CD4-positive, alpha-beta T cell (primary cell): ENCODE measurements around the gene RNF115. TPM values are rescaled to one million over a fixed set of nuclear protein-coding genes. Genes with fewer than 3 reads are reported as not detected.
A peak's percentile ranks its signal among the peaks of the same experiment; 100 is the strongest.
"Not testable (repeated sequence)": the region's sequence is repeated elsewhere in the genome, so short reads cannot be mapped to it uniquely, and the experiment has no call there.

Experiments
- ATAC-seq: fragments of 200-7000 bp; cut with Tn5 transposase; one replicate; pipeline ENCODE4 v1.10.0; 2022; ENCODE audit warnings: mild to moderate bottlenecking; ENCODE audit not compliant: poor library complexity
- CTCF ChIA-PET: fragments of 350-600 bp; sonication (Branson Sonifier 250); formaldehyde crosslinking; loops from one replicate; lab custom pipeline; 2021; ENCODE audit warnings: antibody characterized with exemption, inconsistent platforms; lab: Charles Lee
- POLR2A ChIA-PET: fragments of 350-600 bp; sonication (Branson Sonifier 250); formaldehyde crosslinking; loops from one replicate; lab custom pipeline; 2021; ENCODE audit warnings: antibody characterized with exemption, inconsistent platforms; lab: Charles Lee
- DNase-seq, 14 experiments: peaks; one replicate each; pipeline ENCODE4 v3.0.0-alpha.2; 2013 to 2020; ENCODE audit warnings: mixed read lengths in 2 of 14
- H3K27ac ChIP-seq, 2 donors: one replicate each; pipeline versions ENCODE4 v1.5.1 to v1.7.0; 2013; ENCODE audit warnings: low read length in 2 of 2, low read depth in 1 of 2, mild to moderate bottlenecking in 1 of 2
- H3K27me3 ChIP-seq, 2 experiments: 1 replicate in 1 of 2; 2 replicates in 1 of 2; pipeline versions ENCODE4 v1.6.1 to v1.7.0; 2013; ENCODE audit warnings: low read length in 2 of 2, control low read depth in 1 of 2, mild to moderate bottlenecking in 1 of 2, moderate library complexity in 1 of 2; ENCODE audit not compliant: insufficient read depth in 2 of 2, control insufficient read depth in 1 of 2
- H3K36me3 ChIP-seq: one replicate; pipeline ENCODE4 v1.6.1; 2013; ENCODE audit warnings: low read length, control low read depth; ENCODE audit not compliant: insufficient read depth
- H3K4me1 ChIP-seq: one replicate; pipeline ENCODE4 v1.6.1; 2013; ENCODE audit warnings: low read length, control low read depth; ENCODE audit not compliant: insufficient read depth
- H3K4me3 ChIP-seq: one replicate; pipeline ENCODE4 v1.5.1; 2013; ENCODE audit warnings: mild to moderate bottlenecking, low read length, moderate library complexity
- H3K9me3 ChIP-seq, 2 experiments: 1 replicate in 1 of 2; 2 replicates in 1 of 2; pipeline versions ENCODE4 v1.6.1 to v1.7.0; 2013; ENCODE audit warnings: low read length in 2 of 2, mild to moderate bottlenecking in 2 of 2, control low read depth in 1 of 2, moderate library complexity in 1 of 2; ENCODE audit not compliant: control insufficient read depth in 1 of 2, insufficient read depth in 1 of 2
- H3K27ac Mint-ChIP-seq: one replicate; pipeline ENCODE4 v1.8.0; 2020; ENCODE audit warnings: mixed read lengths
- H3K27me3 Mint-ChIP-seq: one replicate; pipeline ENCODE4 v1.8.0; 2021; ENCODE audit warnings: mixed read lengths
- H3K36me3 Mint-ChIP-seq: one replicate; pipeline ENCODE4 v1.8.0; 2021; ENCODE audit warnings: low read depth, mixed read lengths
- H3K4me1 Mint-ChIP-seq: one replicate; pipeline ENCODE4 v1.8.0; 2021; ENCODE audit warnings: low read depth, mixed read lengths
- H3K4me3 Mint-ChIP-seq: one replicate; pipeline ENCODE4 v1.8.0; 2020; ENCODE audit warnings: mild to moderate bottlenecking, mixed read lengths
- H3K9me3 Mint-ChIP-seq: one replicate; pipeline ENCODE4 v1.8.0; 2020; ENCODE audit warnings: mixed read lengths
- CTCF ChIP-seq: fragments of 200-600 bp; IDR thresholded peaks from one replicate; pipeline ENCODE4 v1.8.0; 2022; ENCODE audit warnings: antibody characterized with exemption, mild to moderate bottlenecking
- intact Hi-C, 2 experiments: fragments of 100-400 bp; cut with DNase I in 1 of 2; cut with micrococcal nuclease in 1 of 2; formaldehyde crosslinking; loops; one replicate each; pipeline versions ENCODE4 v1.15.1 to v1.9.0; 2023 to 2025; cut with DNase I, micrococcal nuclease
- total RNA-seq, 174 experiments: library from RNA in 2 of 174; stranded (reverse) in 2 of 174; gene quantifications; one replicate each; pipeline ENCODE4 v1.2.3 and lab custom pipeline; 2021 to 2026

The RNF115 gene
- total RNA-seq, 2 experiments from 2014 or later, result 11.4 to 11.9 TPM

GRCh38 chr1:145824499-145824842 lies 576 bp upstream of the RNF115 start:
- H3K27ac Mint-ChIP-seq, result peak overlapping the region; percentile 91
- no peaks in the 10 kb centered on the region for H3K27me3 Mint-ChIP-seq
- peak overlapping the region; percentile 78 to 81 for H3K27ac ChIP-seq
- H3K9me3 ChIP-seq, result no peaks in the 10 kb centered on the region
- ChIA-PET POLR2A (interaction anchor here (1.0 to 4.0 kb wide), 17 partner anchors 9 to 399 kb away, joined by 3 to 37 read pairs (median 5); partner anchors contain the start of genes ANKRD34A, LIX1L, NBPF20 and NUDT17), CTCF (interaction anchor here (3.3 kb wide), 1 partner anchor 21 kb away, joined by 27 read pairs; the partner anchor contains the start of gene NUDT17)
- H3K36me3 ChIP-seq, result peaks cover 36% of the 10 kb centered on the region
- TF ChIP-seq CTCF, result no peak
- ATAC-seq (no peak), DNase-seq (peak in 2 of 14 experiments; percentile 2 to 16)
- H3K27me3 ChIP-seq, result no peaks in the 10 kb centered on the region
- peaks cover 12% of the 10 kb centered on the region for H3K4me1 ChIP-seq
- no peaks in the 10 kb centered on the region for H3K9me3 Mint-ChIP-seq
- peaks cover 53% of the 10 kb centered on the region for H3K36me3 Mint-ChIP-seq
- peak overlapping the region; percentile 74 for H3K4me3 ChIP-seq
- peaks cover 29% of the 10 kb centered on the region for H3K4me1 Mint-ChIP-seq
- peak overlapping the region; percentile 96 for H3K4me3 Mint-ChIP-seq
- intact Hi-C loops, result no loop called here

- POLR2A ChIA-PET, H3K4me3 ChIP-seq, H3K27ac ChIP-seq, H3K27me3 ChIP-seq, CTCF ChIA-PET, H3K9me3 Mint-ChIP-seq, H3K4me3 Mint-ChIP-seq, intact Hi-C loops, H3K9me3 ChIP-seq, H3K27me3 Mint-ChIP-seq, ATAC-seq: not testable (repeated sequence)
- Histone ChIP-seq H3K36me3 (peaks cover 20% of the 10 kb centered on the region), H3K4me1 (peaks cover 12% of the 10 kb centered on the region)
- Mint-ChIP-seq H3K4me1 (peaks cover 29% of the 10 kb centered on the region), H3K36me3 (peaks cover 40% of the 10 kb centered on the region), H3K27ac (peak overlapping the region; percentile 91)
- DNase-seq, result peak in 1 of 14 experiments; percentile 18
Measured at GRCh38 chr1:145822779-145823331, 1.0 kb downstream of the RNF115 start.

- H3K9me3 ChIP-seq, intact Hi-C loops, H3K27me3 ChIP-seq, H3K27ac Mint-ChIP-seq, H3K4me3 ChIP-seq, H3K27me3 Mint-ChIP-seq, H3K27ac ChIP-seq, H3K4me1 ChIP-seq, H3K36me3 Mint-ChIP-seq, POLR2A ChIA-PET, H3K9me3 Mint-ChIP-seq, CTCF ChIA-PET, H3K4me1 Mint-ChIP-seq, H3K4me3 Mint-ChIP-seq, H3K36me3 ChIP-seq: not testable (repeated sequence)
- peak in 1 of 14 experiments; percentile 35 for DNase-seq
- ATAC-seq, result peak; percentile 39
Measured at GRCh38 chr1:145818095-145818494, 5.8 kb downstream of the RNF115 start.

GRCh38 chr1:145812977-145813810 lies 10.7 kb downstream of the RNF115 start:
- H3K27me3 ChIP-seq, H3K36me3 ChIP-seq, H3K4me3 Mint-ChIP-seq, intact Hi-C loops, DNase-seq, H3K4me1 ChIP-seq, CTCF ChIA-PET, H3K27ac ChIP-seq, ATAC-seq, H3K4me3 ChIP-seq, H3K27ac Mint-ChIP-seq, H3K9me3 ChIP-seq, H3K4me1 Mint-ChIP-seq, H3K27me3 Mint-ChIP-seq, H3K36me3 Mint-ChIP-seq, H3K9me3 Mint-ChIP-seq, POLR2A ChIA-PET: not testable (repeated sequence)
